Activated naive CD4-positive, alpha-beta T cell treated with anti-CD3 and anti-CD28 coated beads for 36 hours (primary cell): ENCODE data around the gene SOAT2. TPM values are rescaled to one million over a fixed set of nuclear protein-coding genes. Genes with fewer than 3 reads are reported as not detected.

Experiments
- CTCF ChIA-PET: fragments of 350-600 bp; sonication (Branson Sonifier 250); formaldehyde crosslinking; loops from one replicate; lab custom pipeline; 2021; ENCODE audit warnings: antibody characterized with exemption; lab: Charles Lee
- DNase-seq: peaks from one replicate; pipeline ENCODE4 v3.0.0-alpha.2; 2020
- H3K27ac Mint-ChIP-seq: one replicate; pipeline ENCODE4 v1.8.0; 2021; ENCODE audit warnings: mild to moderate bottlenecking, mixed read lengths
- H3K27me3 Mint-ChIP-seq: one replicate; pipeline ENCODE4 v1.8.0; 2021; ENCODE audit warnings: low read depth, mixed read lengths
- H3K36me3 Mint-ChIP-seq: one replicate; pipeline ENCODE4 v1.8.0; 2021; ENCODE audit warnings: low read depth, mixed read lengths
- H3K4me1 Mint-ChIP-seq: one replicate; pipeline ENCODE4 v1.8.0; 2021; ENCODE audit warnings: low read depth, mixed read lengths
- H3K4me3 Mint-ChIP-seq: one replicate; pipeline ENCODE4 v1.8.0; 2021; ENCODE audit warnings: mild to moderate bottlenecking, moderate library complexity, mixed read lengths
- H3K9me3 Mint-ChIP-seq: one replicate; pipeline ENCODE4 v1.8.0; 2021; ENCODE audit warnings: mixed read lengths
- intact Hi-C: fragments of 100-400 bp; cut with micrococcal nuclease; formaldehyde crosslinking; loops from one replicate; pipeline ENCODE4 v1.15.1; 2023
- microRNA-seq: library from miRNA; unstranded; fragments of <30 nt; microRNA quantifications from one replicate; pipeline ENCODE4 v1.2.0, GENCODE V29; 2022; ENCODE audit warnings: borderline microRNAs expressed, borderline replicate concordance
- total RNA-seq, 2 experiments: library from RNA; stranded (reverse); gene quantifications; one replicate each; pipeline ENCODE4 v1.2.3, GENCODE V29; 2021

The SOAT2 gene
- total RNA-seq, 2 experiments from 2014 or later = 0.74 to 0.81 TPM

GRCh38 chr12:53170876-53171724 lies 67.8 kb downstream of the SOAT2 start:
- peaks cover 6% of the 10 kb centered on the region for H3K36me3 Mint-ChIP-seq
- H3K4me3 Mint-ChIP-seq = no peak overlapping the region
- intact Hi-C loops = no loop called here

GRCh38 chr12:53171725-53172329 lies 68.5 kb downstream of the SOAT2 start:
- no peak overlapping the region for H3K27ac Mint-ChIP-seq
- no peak for DNase-seq
- H3K27me3 Mint-ChIP-seq = no peaks in the 10 kb centered on the region
- no peaks in the 10 kb centered on the region for H3K9me3 Mint-ChIP-seq
- H3K4me3 Mint-ChIP-seq = no peak overlapping the region
- H3K36me3 Mint-ChIP-seq = peaks cover 6% of the 10 kb centered on the region
- intact Hi-C loops = no loop called here
- CTCF ChIA-PET = interaction anchor here (1.2 kb wide), 1 partner anchor 12 kb away, joined by 3 read pairs; no protein-coding TSS in a partner anchor
- H3K4me1 Mint-ChIP-seq = peaks cover 3% of the 10 kb centered on the region

More at GRCh38 chr12:53170876-53171724, 67.8 kb downstream of the SOAT2 start:
- DNase-seq = no peak
- Mint-ChIP-seq H3K27ac (no peak overlapping the region), H3K4me1 (peaks cover 3% of the 10 kb centered on the region), H3K27me3 (no peaks in the 10 kb centered on the region), H3K9me3 (no peaks in the 10 kb centered on the region)
- CTCF ChIA-PET = interaction anchor here (1.2 kb wide), 1 partner anchor 12 kb away, joined by 3 read pairs; no protein-coding TSS in a partner anchor

- Mint-ChIP-seq H3K4me1 (peaks cover 3% of the 10 kb centered on the region), H3K27me3 (no peaks in the 10 kb centered on the region), H3K9me3 (no peaks in the 10 kb centered on the region), H3K27ac (no peak overlapping the region), H3K36me3 (peaks cover 6% of the 10 kb centered on the region), H3K4me3 (no peak overlapping the region)
- intact Hi-C loops = no loop called here
- DNase-seq = no peak
- CTCF ChIA-PET = interaction anchor here (0.8 kb wide), 1 partner anchor 25 kb away, joined by 3 read pairs; no protein-coding TSS in a partner anchor
These were observed 69.1 kb downstream of the SOAT2 start for GRCh38 chr12:53172352-53172751.

GRCh38 chr12:53173085-53173715 lies 69.9 kb downstream of the SOAT2 start:
- Mint-ChIP-seq H3K27me3 (no peaks in the 10 kb centered on the region), H3K27ac (no peak overlapping the region), H3K4me1 (peaks cover 3% of the 10 kb centered on the region), H3K36me3 (peaks cover 6% of the 10 kb centered on the region), H3K4me3 (no peak overlapping the region), H3K9me3 (no peaks in the 10 kb centered on the region)
- CTCF ChIA-PET = interaction anchor here (0.8 to 2.8 kb wide), 2 partner anchors 14 to 24 kb away, joined by 3 to 12 read pairs; no protein-coding TSS in a partner anchor
- intact Hi-C loops = no loop called here
- no peak for DNase-seq

Small RNA genes within 50 kb of the gene (microRNA-seq; reads per million reads assigned to microRNA genes)
- not detected for gene MIR6757

Other genes with a start within 250 kb of the SOAT2 start
- gene KRT8, start 198.4 kb upstream of the SOAT2 start, total RNA-seq = under 1 TPM; 0.24 to 0.40 TPM
- 1 to 10 TPM; 7.5 to 7.9 TPM for gene KRT18, start 154.4 kb upstream of the SOAT2 start, total RNA-seq
- gene EIF4B, start 97.0 kb upstream of the SOAT2 start, total RNA-seq = 100 to 1,000 TPM; 813 to 821 TPM
- under 1 TPM; 0.37 to 0.67 TPM for gene TNS2, start 53.4 kb upstream of the SOAT2 start, total RNA-seq
- gene SPRYD3, start 24.1 kb upstream of the SOAT2 start, total RNA-seq = 10 to 100 TPM; 20.1 to 20.2 TPM
- 1 to 10 TPM; 3.7 to 6.4 TPM for gene IGFBP6, start 5.8 kb upstream of the SOAT2 start, total RNA-seq
- gene ZNF740, start 77.2 kb downstream of the SOAT2 start, total RNA-seq = 10 to 100 TPM; 40.4 to 42.0 TPM
- gene CSAD, start 77.4 kb downstream of the SOAT2 start, total RNA-seq = 10 to 100 TPM; 31.5 to 32.3 TPM
- 10 to 100 TPM; 32.3 to 32.5 TPM for gene ITGB7, start 103.8 kb downstream of the SOAT2 start, total RNA-seq
- 1 to 10 TPM; 4.0 to 4.6 TPM for gene RARG, start 128.7 kb downstream of the SOAT2 start, total RNA-seq
- gene ESPL1, start 164.8 kb downstream of the SOAT2 start, total RNA-seq = 10 to 100 TPM; 53.3 to 54.2 TPM
- gene PFDN5, start 192.1 kb downstream of the SOAT2 start, total RNA-seq = 100 to 1,000 TPM; 376 to 383 TPM
- 10 to 100 TPM; 59.6 to 68.4 TPM for gene MYG1, start 196.2 kb downstream of the SOAT2 start, total RNA-seq
- gene AAAS, start 218.1 kb downstream of the SOAT2 start, total RNA-seq = 10 to 100 TPM; 81.0 to 83.4 TPM
- gene SP7, start 232.9 kb downstream of the SOAT2 start, total RNA-seq = not detected